H1 (cell line): ENCODE data around the gene PLAAT2.

Source experiments
- CTCF ChIP-seq, 3 experiments: IDR thresholded peaks; 1 replicate in 2 of 3; 2 replicates in 1 of 3; pipeline versions ENCODE4 v1.5.1 to v1.6.1; 2011; ENCODE audit warnings: low read length in 3 of 3, mild to moderate bottlenecking in 3 of 3, inconsistent platforms in 2 of 3, low read depth in 1 of 3, moderate library complexity in 1 of 3; ENCODE audit not compliant: insufficient read depth in 1 of 3; ENCODE audit errors: control extremely low read depth in 1 of 3
- SIN3A ChIP-seq, 2 experiments: IDR thresholded peaks in 1 of 2; conservative IDR thresholded peaks in 1 of 2; 2 replicates each; pipeline ENCODE4 v1.6.1; 2011 to 2012; ENCODE audit warnings: low read length in 2 of 2, improper control_type of control experiment in 1 of 2, low read depth in 1 of 2, mild to moderate bottlenecking in 1 of 2

GRCh38 chr11:63608353-63609345 is 45.5 kb upstream of the PLAAT2 start:
- TF ChIP-seq SIN3A (conservative IDR thresholded peaks at IDR 0.05 in 1 of 2, IDR thresholded peaks at IDR 0.05 in 1 of 2; ENCODE audit: low read depth in 1 of 2, low read length in 2 of 2) (no peak), CTCF (IDR thresholded peaks at IDR 0.05; ENCODE audit: control extremely low read depth in 1 of 3, insufficient read depth in 1 of 3, low read depth in 1 of 3, low read length in 3 of 3) (no peak)
